Fibroblast of lung (primary cell): ENCODE data around the gene CCDC183.

ENCODE experiments used
- CTCF ChIP-seq, 2 donors: IDR thresholded peaks in 1 of 2; conservative IDR thresholded peaks in 1 of 2; 1 replicate in 1 of 2; 2 replicates in 1 of 2; pipeline ENCODE4 v1.5.1; 2011 to 2012; ENCODE audit warnings: low read length in 2 of 2, control low read depth in 1 of 2, inconsistent platforms in 1 of 2, low read depth in 1 of 2, mild to moderate bottlenecking in 1 of 2
- EZH2 ChIP-seq: IDR thresholded peaks from 2 replicates; pipeline ENCODE4 v1.5.1; 2012; ENCODE audit warnings: low read length, control low read depth, mild to moderate bottlenecking; ENCODE audit errors: missing control alignments

GRCh38 chr9:136799079-136799853 lies 3.1 kb downstream of the CCDC183 start:
- TF ChIP-seq CTCF (conservative IDR thresholded peaks at IDR 0.05 in 1 of 2, IDR thresholded peaks at IDR 0.05 in 1 of 2; ENCODE audit: low read depth in 1 of 2, low read length in 2 of 2): no peak
- no peak for TF ChIP-seq EZH2
